Mucosa of descending colon (tissue), 3 donors: ENCODE measurements around the gene TP53TG3B. TPM values are rescaled to one million over a fixed set of nuclear protein-coding genes. Genes with fewer than 3 reads are reported as not detected.
A peak's percentile ranks its signal among the peaks of the same experiment; 100 is the strongest.
"Not testable (repeated sequence)": the region's sequence is repeated elsewhere in the genome, so short reads cannot be mapped to it uniquely, and the experiment has no call there.

Experiments used
- ATAC-seq: fragments of 200-7000 bp; cut with Tn5 transposase; one replicate; pipeline ENCODE4 v1.9.1; 2020; ENCODE audit warnings: mild to moderate bottlenecking, moderate library complexity
- DNase-seq, 3 donors: peaks; one replicate each; pipeline ENCODE4 v3.0.0-alpha.2; 2020
- H3K36me3 ChIP-seq: fragments of 200-600 bp; one replicate; pipeline ENCODE4 v1.8.0; 2021; ENCODE audit warnings: low read depth, mild to moderate bottlenecking
- H3K4me1 ChIP-seq: fragments of 200-600 bp; one replicate; pipeline ENCODE4 v1.8.0; 2021; ENCODE audit warnings: low read depth, mild to moderate bottlenecking
- H3K4me3 ChIP-seq: fragments of 200-600 bp; one replicate; pipeline ENCODE4 v1.8.0; 2021; ENCODE audit warnings: mild to moderate bottlenecking
- H3K9me3 ChIP-seq: fragments of 200-600 bp; one replicate; pipeline ENCODE4 v1.8.0; 2021; ENCODE audit warnings: mild to moderate bottlenecking
- intact Hi-C, 2 donors: fragments of 100-400 bp; cut with DNase I in 1 of 2; cut with micrococcal nuclease in 1 of 2; formaldehyde crosslinking; loops; one replicate each; pipeline versions ENCODE4 v1.11.0 to v1.11.1; 2022; cut with DNase I, micrococcal nuclease
- long read RNA-seq, 2 donors: library from polyadenylated mRNA; unstranded; transcript quantifications; one replicate each; pipeline ENCODE4 v2.0.0, GENCODE V29; 2019 to 2021
- total RNA-seq, 3 donors: library from RNA; stranded (reverse); fragmentation: NEBNext Ultra II Directional in 2 of 3; extraction: Animal tissue kit (Norgen Biotek cat#: 25700) in 2 of 3; gene quantifications; one replicate each; pipeline versions ENCODE4 v1.2.1 to v1.2.4, GENCODE V29; 2021 to 2023
- donor health status: DM: no; HTN: no; CAD: no; lungs with moderate emphysema.
- donor health status: DM: no; HTN: no; CAD: no.
- donor health status: DM: no; HTN: yes; CAD: no.

The TP53TG3B gene, protein sequence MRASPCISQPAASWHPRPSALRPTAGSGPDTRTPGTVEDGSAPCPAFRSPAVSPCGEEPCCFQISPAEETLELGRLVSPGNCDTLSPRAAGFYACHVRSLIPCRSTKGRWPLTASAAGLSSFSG
- total RNA-seq: not detected
- long read RNA-seq, donor 1: 0 reads
- long read RNA-seq, donor 2: 0 reads

DNA sequence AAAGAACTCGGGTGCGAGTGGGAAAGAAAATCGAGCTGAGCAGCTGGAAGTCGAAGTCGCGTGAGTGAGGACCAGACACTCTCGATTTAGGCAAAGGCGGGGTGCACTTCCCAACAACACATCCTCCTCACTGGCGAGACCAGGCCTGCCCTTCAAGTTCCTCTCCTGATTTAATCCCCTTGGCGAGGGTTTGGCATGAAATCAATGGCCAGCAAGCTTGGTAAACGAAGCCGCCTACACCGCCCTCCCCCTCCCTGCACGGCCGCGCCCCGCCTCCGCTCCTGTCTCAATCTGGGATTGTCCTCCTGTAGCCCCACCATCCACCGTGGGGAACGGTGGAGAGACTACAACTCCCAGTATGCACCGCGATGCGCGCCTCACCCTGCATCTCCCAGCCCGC lies at the start of gene TP53TG3B:
Gene TP53TG3B (plus strand): TSS at position 301 of the 400 bp plus-strand sequence. CDS start 68 bp downstream, at position 369.
- H3K36me3 ChIP-seq, intact Hi-C loops, H3K4me3 ChIP-seq, H3K9me3 ChIP-seq, ATAC-seq, DNase-seq, H3K4me1 ChIP-seq: not testable (repeated sequence)

DNA sequence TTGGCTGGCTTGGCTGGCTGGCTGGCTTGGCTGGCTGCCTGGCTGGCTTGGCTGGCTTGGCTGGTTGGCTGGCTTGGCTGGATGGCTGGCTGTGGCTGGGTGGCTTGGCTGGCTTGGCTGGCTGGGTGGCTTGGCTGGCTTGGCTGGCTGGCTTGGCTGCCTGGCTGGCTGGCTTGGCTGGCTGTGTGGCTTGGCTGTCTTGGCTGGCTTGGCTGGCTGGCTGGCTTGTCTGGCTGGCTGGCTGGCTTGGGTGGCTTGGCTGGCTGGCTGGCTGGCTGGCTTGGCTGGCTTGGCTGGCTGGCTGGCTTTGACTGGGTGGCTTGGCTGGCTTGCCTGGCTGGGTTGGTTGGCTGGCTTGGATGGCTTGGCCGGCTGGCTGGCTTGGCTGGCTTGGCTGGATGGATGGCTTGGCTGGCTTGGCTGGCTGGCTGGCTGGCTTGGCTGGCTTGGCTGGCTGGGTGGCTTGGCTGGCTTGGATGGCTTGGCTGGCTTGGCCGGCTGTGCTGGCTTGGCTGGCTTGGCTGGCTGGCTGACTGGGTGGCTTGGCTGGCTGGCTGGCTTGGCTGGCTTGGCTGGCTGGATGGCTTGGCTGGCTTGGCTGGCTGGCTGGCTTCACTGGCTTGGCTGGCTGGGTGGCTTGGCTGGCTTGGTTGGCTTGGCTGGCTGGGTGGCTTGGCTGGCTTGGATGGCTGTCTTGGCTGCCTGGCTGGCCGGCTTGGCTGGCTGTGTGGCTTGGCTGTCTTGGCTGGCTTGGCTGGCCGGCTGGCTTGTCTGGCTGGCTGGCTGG lies 24.2 kb upstream of the TP53TG3B start:
- ATAC-seq: not testable (repeated sequence)
- DNase-seq: peak in 2 of 3 donors; percentile 14 to 53

DNA sequence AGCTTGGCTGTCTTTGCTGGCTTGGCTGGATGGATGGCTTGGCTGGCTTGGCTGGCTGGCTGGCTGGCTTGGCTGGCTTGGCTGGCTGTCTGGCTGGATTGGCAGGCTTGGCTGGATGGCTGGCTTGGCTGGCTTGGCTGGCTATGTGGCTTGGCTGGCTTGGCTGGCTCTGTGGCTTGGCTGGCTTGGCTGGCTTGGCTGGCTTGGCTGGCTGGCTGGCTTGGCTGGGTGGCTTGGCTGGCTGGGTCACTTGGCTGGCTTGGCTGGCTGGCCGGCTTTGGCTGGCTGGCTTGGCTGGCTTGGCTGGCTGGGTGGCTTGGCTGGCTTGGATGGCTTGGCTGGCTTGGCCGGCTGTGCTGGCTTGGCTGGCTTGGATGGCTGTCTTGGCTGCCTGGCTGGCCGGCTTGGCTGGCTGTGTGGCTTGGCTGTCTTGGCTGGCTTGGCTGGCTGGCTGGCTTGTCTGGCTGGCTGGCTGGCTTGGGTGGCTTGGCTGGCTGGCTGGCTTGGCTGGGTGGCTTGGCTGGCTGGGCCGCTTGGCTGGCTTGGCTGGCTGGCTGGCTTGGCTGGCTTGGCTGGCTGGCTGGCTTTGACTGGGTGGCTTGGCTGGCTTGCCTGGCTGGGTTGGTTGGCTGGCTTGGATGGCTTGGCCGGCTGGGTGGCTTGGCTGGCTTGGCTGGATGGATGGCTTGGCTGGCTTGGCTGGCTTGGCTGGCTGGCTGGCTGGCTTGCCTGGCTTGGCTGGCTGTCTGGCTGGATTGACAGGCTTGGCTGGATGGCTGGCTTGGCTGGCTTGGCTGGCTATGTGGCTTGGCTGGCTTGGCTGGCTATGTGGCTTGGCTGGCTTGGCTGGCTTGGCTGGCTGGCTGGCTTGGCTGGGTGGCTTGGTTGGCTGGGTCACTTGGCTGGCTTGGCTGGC lies 22.8 kb upstream of the TP53TG3B start:
- intact Hi-C loops: not testable (repeated sequence)

More for the DNA sequence above, 24.2 kb upstream of the TP53TG3B start:
- H3K9me3 ChIP-seq, intact Hi-C loops, H3K4me1 ChIP-seq, H3K36me3 ChIP-seq, H3K4me3 ChIP-seq: not testable (repeated sequence)

DNA sequence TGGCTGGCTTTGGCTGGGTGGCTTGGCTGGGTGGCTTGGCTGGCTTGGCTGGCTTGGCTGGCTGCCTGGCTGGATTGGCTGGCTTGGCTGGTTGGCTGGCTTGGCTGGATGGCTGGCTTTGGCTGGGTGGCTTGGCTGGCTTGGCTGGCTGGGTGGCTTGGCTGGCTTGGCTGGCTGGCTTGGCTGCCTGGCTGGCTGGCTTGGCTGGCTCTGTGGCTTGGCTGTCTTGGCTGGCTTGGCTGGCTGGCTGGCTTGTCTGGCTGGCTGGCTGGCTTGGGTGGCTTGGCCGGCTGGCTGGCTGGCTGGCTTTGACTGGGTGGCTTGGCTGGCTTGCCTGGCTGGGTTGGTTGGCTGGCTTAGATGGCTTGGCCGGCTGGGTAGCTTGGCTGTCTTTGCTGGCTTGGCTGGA lies 22.1 kb upstream of the TP53TG3B start:
- DNase-seq: peak in 1 of 3 donors; percentile 19
- H3K4me1 ChIP-seq, ATAC-seq, intact Hi-C loops, H3K9me3 ChIP-seq, H3K36me3 ChIP-seq, H3K4me3 ChIP-seq: not testable (repeated sequence)

More for the DNA sequence above, 22.8 kb upstream of the TP53TG3B start:
- H3K4me3 ChIP-seq, H3K4me1 ChIP-seq, ATAC-seq, H3K9me3 ChIP-seq, H3K36me3 ChIP-seq: not testable (repeated sequence)
- peak in 2 of 3 donors; percentile 18 to 41 for DNase-seq

DNA sequence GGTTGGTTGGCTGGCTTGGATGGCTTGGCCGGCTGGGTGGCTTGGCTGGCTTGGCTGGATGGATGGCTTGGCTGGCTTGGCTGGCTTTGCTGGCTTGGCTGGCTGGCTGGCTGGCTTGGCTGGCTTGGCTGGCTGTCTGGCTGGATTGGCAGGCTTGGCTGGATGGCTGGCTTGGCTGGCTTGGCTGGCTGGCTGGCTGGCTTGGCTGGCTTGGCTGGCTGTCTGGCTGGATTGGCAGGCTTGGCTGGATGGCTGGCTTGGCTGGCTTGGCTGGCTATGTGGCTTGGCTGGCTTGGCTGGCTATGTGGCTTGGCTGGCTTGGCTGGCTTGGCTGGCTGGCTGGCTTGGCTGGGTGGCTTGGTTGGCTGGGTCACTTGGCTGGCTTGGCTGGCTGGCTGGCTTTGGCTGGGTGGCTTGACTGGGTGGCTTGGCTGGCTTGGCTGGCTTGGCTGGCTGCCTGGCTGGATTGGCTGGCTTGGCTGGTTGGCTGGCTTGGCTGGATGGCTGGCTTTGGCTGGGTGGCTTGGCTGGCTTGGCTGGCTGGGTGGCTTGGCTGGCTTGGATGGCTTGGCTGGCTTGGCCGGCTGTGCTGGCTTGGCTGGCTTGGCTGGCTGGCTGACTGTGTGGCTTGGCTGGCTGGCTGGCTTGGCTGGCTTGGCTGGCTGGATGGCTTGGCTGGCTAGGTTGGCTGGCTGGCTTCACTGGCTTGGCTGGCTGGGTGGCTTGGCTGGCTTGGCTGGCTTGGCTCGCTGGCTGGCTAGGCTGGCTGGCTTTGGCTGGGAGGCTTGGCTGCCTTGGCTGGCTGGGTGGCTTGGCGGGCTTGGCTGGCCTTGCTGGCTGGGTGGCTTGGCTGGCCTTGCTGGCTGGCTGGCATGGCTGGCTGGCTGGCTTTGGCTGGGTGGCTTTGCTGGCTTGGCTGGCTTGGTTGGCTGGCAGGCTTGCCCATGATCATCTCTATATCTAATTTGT lies 21.3 kb upstream of the TP53TG3B start:
- H3K9me3 ChIP-seq, intact Hi-C loops, H3K4me3 ChIP-seq, H3K36me3 ChIP-seq, H3K4me1 ChIP-seq: not testable (repeated sequence)
- DNase-seq (peak in 2 of 3 donors; percentile 17 to 51), ATAC-seq (peak; percentile 58)

Other genes starting within 250 kb of the TP53TG3B start
- not detected for gene TP53TG3C, start 166.6 kb upstream of the TP53TG3B start, total RNA-seq
- not detected for gene TP53TG3E, start 56.5 kb upstream of the TP53TG3B start, total RNA-seq
- gene TP53TG3F, start 98.8 kb downstream of the TP53TG3B start, total RNA-seq: not detected